OCI-LY3 (cell line): Measurements from ENCODE around the gene OR56A3.

Experiments used
- H2AFZ ChIP-seq: fragments of 200-600, 300-600 bp; shearing (Covaris generic); 2 replicates; pipeline ENCODE4 v1.6.0; 2014; ENCODE audit warnings: antibody characterized with exemption, low read depth, low read length
- H3K27ac ChIP-seq: fragments of 200-600, 300-600 bp; sonication (generic); 2 replicates; pipeline ENCODE4 v1.5.1; 2014; ENCODE audit warnings: mild to moderate bottlenecking, low read length, moderate library complexity, mixed read lengths
- H3K27me3 ChIP-seq: fragments of 200-600, 300-600 bp; sonication (generic); 2 replicates; pipeline ENCODE4 v1.6.1; 2014; ENCODE audit warnings: low read depth, low read length, mixed read lengths
- H3K36me3 ChIP-seq: fragments of 200-600, 300-600 bp; sonication (generic); replicated peaks from 2 replicates; pipeline ENCODE3; 2014; ENCODE audit warnings: low read depth, low read length, mixed read lengths
- H3K4me1 ChIP-seq: fragments of 300-600, 200-600 bp; sonication (generic); 2 replicates; pipeline ENCODE4 v1.6.1; 2014; ENCODE audit warnings: low read length, mixed read lengths
- H3K4me2 ChIP-seq: fragments of 200-600, 300-600 bp; sonication (generic); 2 replicates; pipeline ENCODE4 v1.6.1; 2014; ENCODE audit warnings: low read length, mixed read lengths
- H3K4me3 ChIP-seq: fragments of 300-600, 200-600 bp; sonication (generic); 2 replicates; pipeline ENCODE4 v1.5.1; 2014; ENCODE audit warnings: antibody characterized with exemption, mild to moderate bottlenecking, low read length, moderate library complexity
- H3K79me2 ChIP-seq: fragments of 300-600, 200-600 bp; shearing (Covaris generic); 2 replicates; pipeline ENCODE4 v1.6.1; 2014; ENCODE audit warnings: mild to moderate bottlenecking, low read length, mixed read lengths
- H3K9ac ChIP-seq: fragments of 300-600, 200-600 bp; shearing (Covaris generic); 2 replicates; pipeline ENCODE4 v1.6.0; 2014; ENCODE audit warnings: mild to moderate bottlenecking, low read length, moderate library complexity
- H3K9me3 ChIP-seq: fragments of 200-600, 300-600 bp; shearing (Covaris generic); 2 replicates; pipeline ENCODE4 v1.6.1; 2014; ENCODE audit warnings: low read length, mixed read lengths; ENCODE audit not compliant: insufficient read depth
- H4K20me1 ChIP-seq: fragments of 200-600, 300-600 bp; sonication (generic); 2 replicates; pipeline ENCODE4 v1.6.1; 2016; ENCODE audit warnings: low read length, mixed read lengths; ENCODE audit not compliant: insufficient read depth
- CTCF ChIP-seq: fragments of 200-600, 300-600 bp; sonication (generic); IDR thresholded peaks from 2 replicates; pipeline ENCODE4 v1.5.1; 2014; ENCODE audit warnings: antibody characterized with exemption, low read length, low read depth
- EZH2phosphoT487 ChIP-seq: fragments of 200-600 bp; shearing (Covaris generic); IDR thresholded peaks from 2 replicates; pipeline ENCODE4 v1.6.1; 2018; ENCODE audit warnings: antibody characterized with exemption, mixed run types, low read depth

OR56A3 gene

DNA sequence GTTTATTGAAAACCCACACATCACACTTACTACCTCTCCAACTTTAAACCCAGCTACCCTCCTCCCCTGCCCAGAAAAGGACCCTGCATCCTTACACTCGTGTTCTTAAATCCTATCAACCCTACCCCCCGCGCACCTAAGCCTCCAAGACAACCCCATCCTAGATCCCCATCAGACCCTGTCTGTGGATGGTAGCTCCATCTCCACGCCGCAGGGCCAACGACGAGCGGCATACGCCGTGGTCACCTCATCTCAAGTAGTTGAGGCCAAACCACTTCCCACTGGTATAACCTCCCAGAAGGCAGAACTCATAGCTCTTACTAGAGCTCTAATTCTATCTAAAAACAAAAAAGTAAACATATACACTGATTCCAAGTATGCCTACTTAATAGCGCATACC lies 9.4 kb upstream of the OR56A3 start:
- no peaks in the 10 kb centered on the region for H4K20me1 ChIP-seq
- no peaks in the 10 kb centered on the region for H3K9me3 ChIP-seq
- H3K4me3 ChIP-seq: no peak overlapping the region
- no peaks in the 10 kb centered on the region for H3K4me1 ChIP-seq
- no peak overlapping the region for H3K27ac ChIP-seq
- H3K36me3 ChIP-seq: no peaks in the 10 kb centered on the region
- TF ChIP-seq CTCF (no peak), EZH2phosphoT487 (no peak)
- H3K79me2 ChIP-seq: no peaks in the 10 kb centered on the region
- no peak overlapping the region for H3K9ac ChIP-seq
- H3K27me3 ChIP-seq: no peaks in the 10 kb centered on the region
- no peak overlapping the region for H3K4me2 ChIP-seq
- H2AFZ ChIP-seq: no peak overlapping the region

DNA sequence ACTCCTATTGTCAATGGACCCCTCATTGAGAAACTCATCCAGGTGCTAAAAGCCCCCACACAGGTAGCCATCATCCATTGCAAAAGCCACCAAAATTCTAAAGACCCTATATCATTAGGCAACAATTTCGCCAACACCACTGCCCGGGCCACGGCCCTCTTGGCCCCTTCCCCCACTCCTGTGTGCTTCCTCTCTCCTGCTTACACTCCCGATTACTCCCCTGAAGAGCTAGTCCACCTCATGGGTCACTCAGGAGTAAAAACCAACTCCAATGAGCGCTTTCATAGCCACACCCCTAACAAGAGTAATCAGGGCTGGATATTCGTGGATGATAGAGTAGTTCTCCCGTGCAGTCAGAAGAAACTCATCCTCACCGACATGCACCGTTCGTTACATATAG lies 8.9 kb upstream of the OR56A3 start:
- no peaks in the 10 kb centered on the region for H3K9me3 ChIP-seq

DNA sequence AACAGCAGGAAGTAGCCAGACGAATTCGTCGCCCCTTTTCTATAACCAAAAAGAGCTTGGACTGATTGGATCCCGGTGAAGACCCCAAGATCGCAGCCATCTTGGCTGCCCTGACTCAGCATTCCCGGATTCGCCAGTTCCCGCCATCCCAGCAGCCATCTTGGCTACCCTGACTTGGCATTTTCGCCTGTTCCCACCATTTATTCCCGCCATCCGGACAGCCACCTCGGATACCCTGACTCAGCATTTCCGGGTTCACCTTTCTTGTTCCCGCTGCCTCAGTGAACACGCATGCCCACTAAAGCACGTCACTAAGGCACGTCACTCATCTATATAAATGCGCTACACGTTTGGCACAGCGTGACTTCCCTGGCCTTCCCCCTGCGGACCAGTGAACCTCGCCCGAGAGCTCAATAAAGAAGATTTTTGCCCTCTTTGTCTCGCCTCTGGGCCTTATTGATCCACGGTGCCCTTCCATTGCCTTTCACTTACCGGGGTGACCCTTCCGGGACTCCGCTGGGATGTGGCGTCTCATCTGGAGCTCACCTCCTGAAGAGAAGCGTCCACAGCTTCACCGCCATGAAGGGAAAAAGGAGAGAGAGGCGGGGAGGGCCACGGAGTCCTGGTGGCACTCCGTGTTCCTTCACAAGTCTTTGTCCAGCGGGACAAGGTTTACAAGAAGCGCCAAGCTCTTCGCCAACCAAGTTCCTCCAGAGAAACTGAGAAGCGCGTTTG lies 4.0 kb upstream of the OR56A3 start:
- Histone ChIP-seq H3K36me3 (no peaks in the 10 kb centered on the region), H3K4me2 (no peak overlapping the region), H2AFZ (no peak overlapping the region), H3K27ac (no peak overlapping the region), H3K27me3 (peaks cover 4% of the 10 kb centered on the region; the same call in 1 of the 2 replicates), H3K4me1 (no peaks in the 10 kb centered on the region), H3K9me3 (no peaks in the 10 kb centered on the region), H3K9ac (no peak overlapping the region), H3K4me3 (no peak overlapping the region), H3K79me2 (no peaks in the 10 kb centered on the region), H4K20me1 (no peaks in the 10 kb centered on the region)
- TF ChIP-seq CTCF (no peak), EZH2phosphoT487 (no peak)

More for the DNA sequence above, 8.9 kb upstream of the OR56A3 start:
- no peak overlapping the region for H3K4me2 ChIP-seq
- H3K79me2 ChIP-seq: no peaks in the 10 kb centered on the region
- no peaks in the 10 kb centered on the region for H3K36me3 ChIP-seq
- no peak overlapping the region for H2AFZ ChIP-seq
- TF ChIP-seq CTCF: no peak
- TF ChIP-seq EZH2phosphoT487: no peak
- no peak overlapping the region for H3K4me3 ChIP-seq
- H3K4me1 ChIP-seq: no peaks in the 10 kb centered on the region
- H3K9ac ChIP-seq: no peak overlapping the region
- H4K20me1 ChIP-seq: no peaks in the 10 kb centered on the region
- no peaks in the 10 kb centered on the region for H3K27me3 ChIP-seq
- H3K27ac ChIP-seq: no peak overlapping the region

- Histone ChIP-seq H3K27ac (no peak overlapping the region), H4K20me1 (no peaks in the 10 kb centered on the region), H3K4me3 (no peak overlapping the region), H3K27me3 (peaks cover 4% of the 10 kb centered on the region; the same call in 1 of the 2 replicates), H3K9ac (no peak overlapping the region), H3K4me2 (no peak overlapping the region), H3K79me2 (no peaks in the 10 kb centered on the region), H3K9me3 (no peaks in the 10 kb centered on the region), H3K4me1 (no peaks in the 10 kb centered on the region), H2AFZ (no peak overlapping the region), H3K36me3 (no peaks in the 10 kb centered on the region)
- no peak for TF ChIP-seq CTCF
- TF ChIP-seq EZH2phosphoT487: no peak
These were observed 3.5 kb upstream of the OR56A3 start for GRCh38 chr11:5938603-5938965.
